Measurements from ENCODE around the gene TSPAN33. TPM values are rescaled to one million over a fixed set of nuclear protein-coding genes. Genes with fewer than 3 reads are reported as not detected.
"Not testable (repeated sequence)": the region's sequence is repeated elsewhere in the genome, so short reads cannot be mapped to it uniquely, and the experiment has no call there.

The TSPAN33 gene
- total and polyA plus RNA-seq, 4 donors: 3.3 to 8.2 (median 5.9) TPM

DNA sequence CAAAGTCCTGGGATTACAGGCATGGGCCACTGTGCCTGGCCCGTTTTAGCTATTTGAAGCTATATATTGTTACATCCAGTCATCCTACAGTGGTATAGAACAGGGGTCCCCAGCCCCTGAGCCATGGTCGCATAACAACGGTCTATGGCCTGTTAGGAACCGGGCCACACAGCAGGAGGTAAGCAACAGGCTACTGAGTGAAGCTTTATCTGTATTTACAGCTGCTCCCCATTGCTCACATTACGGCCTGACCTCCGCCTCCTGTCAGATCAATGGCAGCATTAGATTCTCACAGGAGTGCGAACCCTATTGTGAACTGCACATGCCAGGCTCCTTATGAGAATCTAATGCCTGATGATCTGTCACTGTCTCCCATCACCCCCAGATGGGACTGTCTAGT, 26.3 kb upstream of the TSPAN33 start:
- no peak overlapping the region for H3K9ac ChIP-seq (ENCODE audit: insufficient read depth in 1 of 2, low read length in 2 of 2)
- peaks cover 0 to 2% (median 0%) of the 10 kb centered on the region in 3 donors for H3K27me3 ChIP-seq (ENCODE audit: control insufficient read depth in 3 of 3, insufficient read depth in 3 of 3, low read length in 2 of 3)
- TF ChIP-seq, protein P1, sequence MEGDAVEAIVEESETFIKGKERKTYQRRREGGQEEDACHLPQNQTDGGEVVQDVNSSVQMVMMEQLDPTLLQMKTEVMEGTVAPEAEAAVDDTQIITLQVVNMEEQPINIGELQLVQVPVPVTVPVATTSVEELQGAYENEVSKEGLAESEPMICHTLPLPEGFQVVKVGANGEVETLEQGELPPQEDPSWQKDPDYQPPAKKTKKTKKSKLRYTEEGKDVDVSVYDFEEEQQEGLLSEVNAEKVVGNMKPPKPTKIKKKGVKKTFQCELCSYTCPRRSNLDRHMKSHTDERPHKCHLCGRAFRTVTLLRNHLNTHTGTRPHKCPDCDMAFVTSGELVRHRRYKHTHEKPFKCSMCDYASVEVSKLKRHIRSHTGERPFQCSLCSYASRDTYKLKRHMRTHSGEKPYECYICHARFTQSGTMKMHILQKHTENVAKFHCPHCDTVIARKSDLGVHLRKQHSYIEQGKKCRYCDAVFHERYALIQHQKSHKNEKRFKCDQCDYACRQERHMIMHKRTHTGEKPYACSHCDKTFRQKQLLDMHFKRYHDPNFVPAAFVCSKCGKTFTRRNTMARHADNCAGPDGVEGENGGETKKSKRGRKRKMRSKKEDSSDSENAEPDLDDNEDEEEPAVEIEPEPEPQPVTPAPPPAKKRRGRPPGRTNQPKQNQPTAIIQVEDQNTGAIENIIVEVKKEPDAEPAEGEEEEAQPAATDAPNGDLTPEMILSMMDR (IDR thresholded peaks at IDR 0.05; ENCODE audit: control extremely low read depth, extremely low read depth): no peak
- WGBS, 2 donors: 91 to 92% methylated on average over 7 of the region's 7 CpGs
- H3K9me3 ChIP-seq (ENCODE audit: control insufficient read depth in 4 of 4, insufficient read depth in 3 of 4, low read length in 3 of 4): peaks cover 0 to 5% (median 5%) of the 10 kb centered on the region in 4 donors
- ATAC-seq (ENCODE audit: insufficient read depth, low FRiP score) (no peak), DNase-seq (no peak)
- H3K4me3 ChIP-seq: no peak overlapping the region
- no peak overlapping the region for H3K27ac ChIP-seq (ENCODE audit: low read depth in 1 of 2, low read length in 1 of 2)
- no peaks in the 10 kb centered on the region for H3K36me3 ChIP-seq (ENCODE audit: control insufficient read depth in 4 of 4, insufficient read depth in 4 of 4, low read length in 4 of 4)
- H3K4me1 ChIP-seq (ENCODE audit: control insufficient read depth in 5 of 5, insufficient read depth in 5 of 5, low read length in 5 of 5): no peaks in the 10 kb centered on the region

DNA sequence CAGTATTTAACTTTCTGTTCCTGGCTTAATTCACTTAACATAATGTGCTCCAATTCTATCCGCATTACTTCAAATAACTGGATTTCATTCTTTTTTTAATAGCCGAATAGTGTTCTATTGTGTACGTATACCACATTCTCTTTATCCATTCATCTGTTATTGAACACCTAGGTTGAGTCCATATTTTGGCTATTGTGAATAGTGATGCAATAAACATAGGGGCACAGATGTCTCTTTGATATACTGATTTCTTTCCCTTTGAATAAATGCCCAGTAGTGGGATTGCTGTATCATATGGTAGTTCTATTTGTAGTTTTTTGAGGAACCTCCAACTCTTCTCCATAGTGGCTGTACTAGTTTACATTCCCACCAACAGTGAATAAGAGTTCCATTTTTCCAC, 25.5 kb upstream of the TSPAN33 start:
- Histone ChIP-seq H3K4me1 (ENCODE audit: control insufficient read depth in 5 of 5, insufficient read depth in 5 of 5, low read length in 5 of 5) (no peaks in the 10 kb centered on the region), H3K9me3 (ENCODE audit: control insufficient read depth in 4 of 4, insufficient read depth in 3 of 4, low read length in 3 of 4) (peaks cover 0 to 5% (median 5%) of the 10 kb centered on the region in 4 donors), H3K4me3 (no peak overlapping the region), H3K36me3 (ENCODE audit: control insufficient read depth in 4 of 4, insufficient read depth in 4 of 4, low read length in 4 of 4) (no peaks in the 10 kb centered on the region), H3K9ac (ENCODE audit: insufficient read depth in 1 of 2, low read length in 2 of 2) (no peak overlapping the region), H3K27me3 (ENCODE audit: control insufficient read depth in 3 of 3, insufficient read depth in 3 of 3, low read length in 2 of 3) (peaks cover 0 to 3% (median 0%) of the 10 kb centered on the region in 3 donors), H3K27ac (ENCODE audit: low read depth in 1 of 2, low read length in 1 of 2) (no peak overlapping the region)
- DNase-seq (no peak), ATAC-seq (ENCODE audit: insufficient read depth, low FRiP score) (no peak)
- TF ChIP-seq, protein P1 (IDR thresholded peaks at IDR 0.05; ENCODE audit: control extremely low read depth, extremely low read depth): no peak
- whole genome bisulfite sequencing, 2 donors: 81 to 96% methylated on average over 3 of the region's 3 CpGs

DNA sequence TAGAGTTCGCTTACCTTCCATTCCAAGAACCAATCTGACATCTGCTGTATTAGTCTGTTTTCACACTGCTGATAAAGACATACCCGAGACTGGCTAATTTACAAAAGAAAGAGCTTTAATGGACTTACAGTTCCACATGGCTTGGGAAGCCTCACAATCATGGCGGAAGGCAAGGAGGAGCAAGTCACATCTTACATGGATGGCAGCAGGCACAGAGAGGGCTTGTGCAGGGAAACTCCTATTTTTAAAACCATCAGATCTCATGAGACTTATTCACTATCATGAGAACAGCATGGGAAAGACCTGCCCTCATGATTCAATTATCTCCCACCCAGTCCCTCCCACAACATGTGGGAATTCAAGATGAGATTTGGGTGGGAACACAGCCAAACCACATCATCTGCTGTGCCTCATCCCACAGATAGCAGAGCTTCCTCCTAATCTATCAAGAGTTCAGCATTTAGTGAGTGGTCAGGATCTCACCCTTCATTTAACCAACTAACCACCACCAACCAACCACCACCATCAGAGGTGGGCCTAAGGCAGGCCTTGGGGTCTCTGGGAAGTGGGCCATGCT, 22.9 kb upstream of the TSPAN33 start:
- not testable (repeated sequence) for ATAC-seq (ENCODE audit: insufficient read depth, low FRiP score); H3K4me3 ChIP-seq; H3K9me3 ChIP-seq (ENCODE audit: control insufficient read depth in 4 of 4, insufficient read depth in 3 of 4, low read length in 3 of 4); DNase-seq; H3K27ac ChIP-seq (ENCODE audit: low read depth in 1 of 2, low read length in 1 of 2); H3K36me3 ChIP-seq (ENCODE audit: control insufficient read depth in 4 of 4, insufficient read depth in 4 of 4, low read length in 4 of 4); H3K4me1 ChIP-seq (ENCODE audit: control insufficient read depth in 5 of 5, insufficient read depth in 5 of 5, low read length in 5 of 5); H3K9ac ChIP-seq (ENCODE audit: insufficient read depth in 1 of 2, low read length in 2 of 2)
- WGBS, 2 donors: 93 to 94% methylated on average over 3 of the region's 3 CpGs
- H3K27me3 ChIP-seq (ENCODE audit: control insufficient read depth in 3 of 3, insufficient read depth in 3 of 3, low read length in 2 of 3): peaks cover 0 to 14% (median 0%) of the 10 kb centered on the region in 3 donors

DNA sequence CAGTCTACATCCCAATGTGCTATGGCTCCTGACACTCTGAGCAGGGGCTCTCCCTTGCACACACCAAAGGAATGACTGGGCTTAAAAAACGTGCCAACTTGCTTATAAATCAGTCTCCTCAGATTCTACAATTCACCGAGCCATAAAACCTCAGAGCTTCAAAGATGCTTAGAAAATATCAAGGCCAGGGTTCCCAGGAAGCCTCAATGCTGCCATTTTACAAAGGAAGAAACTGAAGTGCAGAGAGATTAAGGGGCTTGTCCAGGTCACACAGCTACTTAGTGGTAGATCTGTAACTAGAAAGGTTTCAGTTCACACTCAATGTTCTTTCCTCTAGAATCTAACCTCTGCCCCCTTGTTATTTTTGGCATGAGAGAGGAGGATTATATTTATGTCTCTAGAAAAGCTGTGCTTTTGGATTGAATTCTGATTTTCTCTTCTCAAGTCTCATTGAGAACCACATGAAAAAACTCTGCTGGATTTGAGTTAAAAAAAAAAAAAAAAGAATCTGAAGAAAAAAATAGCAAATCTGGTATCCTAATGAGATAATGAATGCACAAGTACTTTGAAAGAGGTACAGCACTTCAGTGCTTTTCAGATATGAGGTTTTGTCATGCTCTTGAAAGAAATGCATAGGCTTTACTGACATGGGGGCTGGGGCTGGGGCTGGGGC, 22.3 kb upstream of the TSPAN33 start:
- H3K9ac ChIP-seq (ENCODE audit: insufficient read depth in 1 of 2, low read length in 2 of 2): no peak overlapping the region
- 58 to 59% methylated on average over 2 of the region's 2 CpGs for WGBS, 2 donors
- no peak for DNase-seq
- no peak for ATAC-seq (ENCODE audit: insufficient read depth, low FRiP score)
- no peak overlapping the region for H3K27ac ChIP-seq (ENCODE audit: low read depth in 1 of 2, low read length in 1 of 2)
- peaks cover 0 to 5% (median 4%) of the 10 kb centered on the region in 4 donors for H3K9me3 ChIP-seq (ENCODE audit: control insufficient read depth in 4 of 4, insufficient read depth in 3 of 4, low read length in 3 of 4)
- TF ChIP-seq, protein P1 (IDR thresholded peaks at IDR 0.05; ENCODE audit: control extremely low read depth, extremely low read depth): no peak
- H3K4me1 ChIP-seq (ENCODE audit: control insufficient read depth in 5 of 5, insufficient read depth in 5 of 5, low read length in 5 of 5): no peaks in the 10 kb centered on the region
- H3K4me3 ChIP-seq: no peak overlapping the region
- H3K27me3 ChIP-seq (ENCODE audit: control insufficient read depth in 3 of 3, insufficient read depth in 3 of 3, low read length in 2 of 3): peaks cover 0 to 14% (median 0%) of the 10 kb centered on the region in 3 donors
- H3K36me3 ChIP-seq (ENCODE audit: control insufficient read depth in 4 of 4, insufficient read depth in 4 of 4, low read length in 4 of 4): no peaks in the 10 kb centered on the region

Data from lung (tissue), 12 donors.